Astrocyte (in vitro differentiated cells and primary cell): ENCODE data around the gene PBX3.

ENCODE experiments used
- CTCF ChIP-seq: IDR thresholded peaks from 2 replicates; pipeline ENCODE4 v1.5.1; 2011; ENCODE audit warnings: low read depth, mild to moderate bottlenecking, inconsistent platforms, low read length, moderate library complexity; ENCODE audit not compliant: insufficient read depth
- EZH2 ChIP-seq: IDR thresholded peaks from 2 replicates; pipeline ENCODE4 v1.6.1; 2012; ENCODE audit warnings: mild to moderate bottlenecking, low read length, inconsistent platforms; ENCODE audit not compliant: insufficient read depth

GRCh38 chr9:125743682-125744428, 3.3 kb upstream of the PBX3 start:
- TF ChIP-seq CTCF (no peak), EZH2 (no peak)
